ENCODE measurements around the gene DMGDH. TPM values are rescaled to one million over a fixed set of nuclear protein-coding genes. Genes with fewer than 3 reads are reported as not detected.

The DMGDH gene
- total RNA-seq, 5 donors from 2014 or later (not counting 1 experiment from before 2014, with no cell fraction given): 0.43 to 2.7 (median 0.70) TPM

DNA sequence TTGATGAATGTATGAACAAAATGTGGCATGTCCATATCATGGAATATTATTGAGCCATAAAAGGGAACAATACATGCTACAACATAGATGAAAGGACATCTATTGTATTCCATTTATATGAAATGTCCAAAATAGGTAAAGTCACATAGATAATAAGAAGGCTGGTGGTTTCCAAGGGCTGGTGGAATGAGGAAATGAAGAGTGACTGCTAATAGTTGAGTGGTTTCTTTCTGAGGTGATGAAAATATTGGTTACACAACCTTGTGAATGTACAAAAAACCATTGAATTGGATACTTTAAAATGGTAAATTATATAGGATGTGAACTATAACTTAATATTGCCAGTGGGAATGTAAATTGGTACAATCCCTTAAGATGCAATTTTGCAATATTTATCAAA is 89.6 kb downstream of the DMGDH start:
- no peaks in the 10 kb centered on the region for H3K36me3 Mint-ChIP-seq
- H3K4me1 ChIP-seq (ENCODE audit: control insufficient read depth in 1 of 2, extremely low read depth in 1 of 2, insufficient read depth in 2 of 2, low read length in 2 of 2): peaks cover 6% of the 10 kb centered on the region in 2 experiments
- H3K9me3 ChIP-seq: no peaks in the 10 kb centered on the region
- H3K4me3 ChIP-seq (ENCODE audit: control insufficient read depth in 1 of 2, extremely low read depth in 1 of 2, low read length in 1 of 2): no peak overlapping the region
- no peak for DNase-seq
- no peak for ATAC-seq (replicated peaks in 1 of 4)
- POLR2A ChIA-PET: no interaction called here
- CTCF ChIA-PET: interaction anchor here in 1 of 2 donors (0.6 to 1.1 kb wide), 2 partner anchors 11 to 153 kb away, joined by 4 read pairs; no protein-coding TSS in a partner anchor
- H3K4me1 Mint-ChIP-seq: peaks cover 19 to 27% (median 21%) of the 10 kb centered on the region in 3 donors
- no peak overlapping the region for H3K4me3 Mint-ChIP-seq
- no peaks in the 10 kb centered on the region for H3K9me3 Mint-ChIP-seq
- no peak overlapping the region for H3K27ac ChIP-seq (ENCODE audit: low read length)
- no peak overlapping the region for H3K27ac Mint-ChIP-seq
- no peaks in the 10 kb centered on the region for H3K36me3 ChIP-seq (ENCODE audit: control insufficient read depth in 2 of 2, extremely low read depth in 1 of 2, insufficient read depth in 1 of 2, low read length in 1 of 2)
- no peaks in the 10 kb centered on the region for H3K27me3 Mint-ChIP-seq
- no peaks in the 10 kb centered on the region for H3K27me3 ChIP-seq (replicated peaks in 1 of 2; ENCODE audit: control insufficient read depth in 2 of 2, extremely low read depth in 1 of 2, insufficient read depth in 2 of 2, low read length in 1 of 2)

GRCh38 chr5:78979117-78979742 is 90.2 kb downstream of the DMGDH start:
- WGBS (ENCODE audit: insufficient coverage): 100% methylated on average over 3 of the region's 7 CpGs
- POLR2A ChIA-PET: no interaction called here
- no peak overlapping the region for H3K27ac Mint-ChIP-seq
- H3K27me3 Mint-ChIP-seq: no peaks in the 10 kb centered on the region
- DNase-seq (no peak), ATAC-seq (replicated peaks in 1 of 4) (no peak)
- Histone ChIP-seq H3K9me3 (no peaks in the 10 kb centered on the region), H3K36me3 (ENCODE audit: control insufficient read depth in 2 of 2, extremely low read depth in 1 of 2, insufficient read depth in 1 of 2, low read length in 1 of 2) (no peaks in the 10 kb centered on the region), H3K27me3 (replicated peaks in 1 of 2; ENCODE audit: control insufficient read depth in 2 of 2, extremely low read depth in 1 of 2, insufficient read depth in 2 of 2, low read length in 1 of 2) (no peaks in the 10 kb centered on the region), H3K27ac (ENCODE audit: low read length) (no peak overlapping the region), H3K4me1 (ENCODE audit: control insufficient read depth in 1 of 2, extremely low read depth in 1 of 2, insufficient read depth in 2 of 2, low read length in 2 of 2) (peaks cover 6% of the 10 kb centered on the region in 2 experiments), H3K4me3 (ENCODE audit: control insufficient read depth in 1 of 2, extremely low read depth in 1 of 2, low read length in 1 of 2) (no peak overlapping the region)
- peaks cover 18 to 27% (median 21%) of the 10 kb centered on the region in 3 donors for H3K4me1 Mint-ChIP-seq
- no peaks in the 10 kb centered on the region for H3K9me3 Mint-ChIP-seq
- no peaks in the 10 kb centered on the region for H3K36me3 Mint-ChIP-seq
- H3K4me3 Mint-ChIP-seq: no peak overlapping the region
- CTCF ChIA-PET: no interaction called here

DNA sequence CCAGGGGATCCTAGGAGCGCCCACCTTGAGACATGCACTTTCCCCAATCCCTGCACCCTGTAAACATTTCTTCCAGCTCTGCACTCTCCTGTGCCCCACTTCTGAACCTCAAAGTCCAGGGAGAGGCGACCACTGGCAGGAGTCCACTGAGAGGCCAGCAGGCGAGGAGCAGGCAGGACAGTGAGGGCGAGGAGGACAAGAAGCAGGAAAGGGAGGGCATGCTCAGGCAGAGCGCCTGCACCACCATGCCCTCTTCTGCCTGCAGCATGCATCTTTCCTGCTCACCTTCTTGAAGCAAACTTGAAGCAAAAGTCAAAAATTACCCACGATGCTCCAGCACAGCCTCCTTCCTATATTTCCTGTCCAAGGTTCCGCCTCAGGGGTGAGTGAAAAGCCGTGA is 94.4 kb downstream of the DMGDH start:
- Mint-ChIP-seq H3K9me3 (no peaks in the 10 kb centered on the region), H3K4me3 (no peak overlapping the region), H3K27ac (no peak overlapping the region), H3K27me3 (no peaks in the 10 kb centered on the region), H3K36me3 (no peaks in the 10 kb centered on the region), H3K4me1 (peaks cover 1 to 7% (median 5%) of the 10 kb centered on the region in 3 donors)
- ATAC-seq (replicated peaks in 1 of 4) (no peak), DNase-seq (no peak)
- no peak overlapping the region for H3K27ac ChIP-seq (ENCODE audit: low read length)
- no peaks in the 10 kb centered on the region for H3K27me3 ChIP-seq (replicated peaks in 1 of 2; ENCODE audit: control insufficient read depth in 2 of 2, extremely low read depth in 1 of 2, insufficient read depth in 2 of 2, low read length in 1 of 2)
- H3K9me3 ChIP-seq: no peaks in the 10 kb centered on the region
- no peaks in the 10 kb centered on the region for H3K4me1 ChIP-seq (ENCODE audit: control insufficient read depth in 1 of 2, extremely low read depth in 1 of 2, insufficient read depth in 2 of 2, low read length in 2 of 2)
- no peak overlapping the region for H3K4me3 ChIP-seq (ENCODE audit: control insufficient read depth in 1 of 2, extremely low read depth in 1 of 2, low read length in 1 of 2)
- ChIA-PET CTCF (interaction anchor here (0.6 to 1.1 kb wide), 2 partner anchors 9 to 158 kb away, joined by 3 read pairs; no protein-coding TSS in a partner anchor), POLR2A (no interaction called here)
- no peaks in the 10 kb centered on the region for H3K36me3 ChIP-seq (ENCODE audit: control insufficient read depth in 2 of 2, extremely low read depth in 1 of 2, insufficient read depth in 1 of 2, low read length in 1 of 2)
- 85% methylated on average over 4 of the region's 8 CpGs for WGBS (ENCODE audit: insufficient coverage)

GRCh38 chr5:78974601-78975000 is 94.9 kb downstream of the DMGDH start:
- DNase-seq (no peak), ATAC-seq (replicated peaks in 1 of 4) (no peak)
- Histone ChIP-seq H3K27me3 (replicated peaks in 1 of 2; ENCODE audit: control insufficient read depth in 2 of 2, extremely low read depth in 1 of 2, insufficient read depth in 2 of 2, low read length in 1 of 2) (no peaks in the 10 kb centered on the region), H3K36me3 (ENCODE audit: control insufficient read depth in 2 of 2, extremely low read depth in 1 of 2, insufficient read depth in 1 of 2, low read length in 1 of 2) (no peaks in the 10 kb centered on the region), H3K4me1 (ENCODE audit: control insufficient read depth in 1 of 2, extremely low read depth in 1 of 2, insufficient read depth in 2 of 2, low read length in 2 of 2) (no peaks in the 10 kb centered on the region), H3K27ac (ENCODE audit: low read length) (no peak overlapping the region), H3K9me3 (no peaks in the 10 kb centered on the region), H3K4me3 (ENCODE audit: control insufficient read depth in 1 of 2, extremely low read depth in 1 of 2, low read length in 1 of 2) (no peak overlapping the region)
- no peaks in the 10 kb centered on the region for H3K9me3 Mint-ChIP-seq
- H3K27ac Mint-ChIP-seq: no peak overlapping the region
- H3K4me1 Mint-ChIP-seq: peaks cover 1 to 7% (median 5%) of the 10 kb centered on the region in 3 donors
- no peaks in the 10 kb centered on the region for H3K36me3 Mint-ChIP-seq
- no peak overlapping the region for H3K4me3 Mint-ChIP-seq
- ChIA-PET CTCF (interaction anchor here (0.6 to 1.1 kb wide), 2 partner anchors 9 to 158 kb away, joined by 3 read pairs; no protein-coding TSS in a partner anchor), POLR2A (no interaction called here)
- H3K27me3 Mint-ChIP-seq: no peaks in the 10 kb centered on the region
- no CpG with 5 or more reads among the region's 2 CpGs for WGBS (ENCODE audit: insufficient coverage)

DNA sequence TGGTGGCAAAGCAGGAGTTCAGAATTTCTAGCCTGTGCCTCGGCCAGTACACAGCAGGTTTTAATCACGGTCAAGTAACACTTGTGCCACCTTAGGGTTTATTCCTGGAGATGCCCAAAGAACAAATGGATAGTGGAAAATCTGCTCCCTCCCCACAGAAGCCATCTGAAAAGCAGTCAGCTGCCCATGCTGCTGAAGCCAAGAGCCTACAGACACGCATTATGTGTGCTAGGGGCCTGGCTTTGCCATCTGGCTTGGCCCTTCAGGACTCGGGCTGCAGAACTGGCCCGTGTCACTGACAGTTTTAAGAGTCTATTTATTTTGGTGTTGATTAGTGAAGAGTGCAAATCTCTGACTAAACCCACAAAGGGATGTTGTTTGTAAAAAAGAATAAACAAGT is 95.5 kb downstream of the DMGDH start:
- H3K4me3 ChIP-seq (ENCODE audit: control insufficient read depth in 1 of 2, extremely low read depth in 1 of 2, low read length in 1 of 2): no peak overlapping the region
- no peak overlapping the region for H3K27ac ChIP-seq (ENCODE audit: low read length)
- ATAC-seq (replicated peaks in 1 of 4) (no peak), DNase-seq (no peak)
- no CpG with 5 or more reads among the region's 5 CpGs for WGBS (ENCODE audit: insufficient coverage)
- POLR2A ChIA-PET: no interaction called here
- CTCF ChIA-PET: interaction anchor here in 1 of 2 donors (1.1 kb wide), 1 partner anchor 8 kb away, joined by 3 read pairs; no protein-coding TSS in a partner anchor
- Mint-ChIP-seq H3K27ac (no peak overlapping the region), H3K36me3 (peaks cover under 1% of the 10 kb centered on the region), H3K27me3 (no peaks in the 10 kb centered on the region), H3K9me3 (no peaks in the 10 kb centered on the region), H3K4me1 (peaks cover 0 to 7% (median 2%) of the 10 kb centered on the region in 3 donors), H3K4me3 (no peak overlapping the region)
- H3K36me3 ChIP-seq (ENCODE audit: control insufficient read depth in 2 of 2, extremely low read depth in 1 of 2, insufficient read depth in 1 of 2, low read length in 1 of 2): no peaks in the 10 kb centered on the region
- no peaks in the 10 kb centered on the region for H3K9me3 ChIP-seq
- H3K4me1 ChIP-seq (ENCODE audit: control insufficient read depth in 1 of 2, extremely low read depth in 1 of 2, insufficient read depth in 2 of 2, low read length in 2 of 2): no peaks in the 10 kb centered on the region
- no peaks in the 10 kb centered on the region for H3K27me3 ChIP-seq (replicated peaks in 1 of 2; ENCODE audit: control insufficient read depth in 2 of 2, extremely low read depth in 1 of 2, insufficient read depth in 2 of 2, low read length in 1 of 2)

DNA sequence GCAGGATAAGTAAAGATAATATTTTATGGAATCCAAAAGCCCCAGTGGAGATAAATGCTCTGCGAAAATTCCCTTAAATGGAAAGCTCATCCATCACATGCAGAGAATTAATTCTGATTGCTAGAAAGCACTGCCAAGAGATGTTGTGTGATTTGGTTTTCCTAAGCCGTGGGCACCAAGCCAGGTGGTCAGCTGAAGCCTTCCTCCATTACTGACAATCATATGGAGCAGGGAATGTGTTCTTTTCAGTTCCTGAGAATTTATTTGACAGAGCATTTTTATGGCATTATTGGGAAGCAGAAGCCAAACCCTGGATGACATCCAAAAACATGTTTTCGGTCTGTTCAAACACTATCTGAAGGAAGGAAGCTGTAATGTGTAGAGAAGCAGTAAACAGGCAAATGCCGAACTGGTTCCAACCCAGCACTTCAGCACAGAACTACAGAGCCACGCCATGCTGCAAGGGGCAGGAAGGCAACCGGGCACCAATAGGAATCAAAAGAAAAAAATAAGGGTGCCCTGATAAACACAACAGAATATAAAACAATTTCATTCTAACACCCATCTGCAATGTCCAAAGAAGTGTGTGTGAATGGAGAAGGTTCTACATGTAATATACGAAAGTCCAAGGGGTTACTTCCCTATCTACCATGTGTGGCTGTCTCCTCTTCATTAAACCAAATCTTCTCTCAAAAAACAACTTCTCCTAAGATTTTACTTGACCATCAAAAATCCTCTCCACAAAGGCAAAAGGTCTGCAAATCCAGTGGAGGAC is 96.6 kb downstream of the DMGDH start:
- no peaks in the 10 kb centered on the region for H3K27me3 ChIP-seq (replicated peaks in 1 of 2; ENCODE audit: control insufficient read depth in 2 of 2, extremely low read depth in 1 of 2, insufficient read depth in 2 of 2, low read length in 1 of 2)
- Mint-ChIP-seq H3K4me3 (no peak overlapping the region), H3K4me1 (peaks cover 0 to 7% (median 2%) of the 10 kb centered on the region in 3 donors), H3K36me3 (peaks cover 8% of the 10 kb centered on the region), H3K9me3 (no peaks in the 10 kb centered on the region), H3K27ac (no peak overlapping the region), H3K27me3 (no peaks in the 10 kb centered on the region)
- DNase-seq (no peak), ATAC-seq (replicated peaks in 1 of 4) (no peak)
- no peaks in the 10 kb centered on the region for H3K36me3 ChIP-seq (ENCODE audit: control insufficient read depth in 2 of 2, extremely low read depth in 1 of 2, insufficient read depth in 1 of 2, low read length in 1 of 2)
- no peaks in the 10 kb centered on the region for H3K9me3 ChIP-seq
- ChIA-PET POLR2A (no interaction called here), CTCF (no interaction called here)
- H3K4me1 ChIP-seq (ENCODE audit: control insufficient read depth in 1 of 2, extremely low read depth in 1 of 2, insufficient read depth in 2 of 2, low read length in 2 of 2): no peaks in the 10 kb centered on the region
- no peak overlapping the region for H3K27ac ChIP-seq (ENCODE audit: low read length)
- H3K4me3 ChIP-seq (ENCODE audit: control insufficient read depth in 1 of 2, extremely low read depth in 1 of 2, low read length in 1 of 2): no peak overlapping the region
- no CpG with 5 or more reads among the region's 7 CpGs for WGBS (ENCODE audit: insufficient coverage)
